Left ventricle myocardium inferior (tissue), 1 donor: ENCODE measurements around the gene TRPM2. TPM values are rescaled to one million over a fixed set of nuclear protein-coding genes. Genes with fewer than 3 reads are reported as not detected.

Experiments used
- DNase-seq: peaks from one replicate; pipeline ENCODE4 v3.0.0-alpha.2; 2020
- H3K27ac ChIP-seq: fragments of 200-600 bp; replicated peaks from 2 replicates; pipeline ENCODE4 v1.8.0; 2021
- H3K27me3 ChIP-seq: fragments of 200-600 bp; 2 replicates; pipeline ENCODE4 v1.8.0; 2021; ENCODE audit warnings: low read depth
- H3K36me3 ChIP-seq: fragments of 200-600 bp; 2 replicates; pipeline ENCODE4 v1.8.0; 2021
- H3K4me1 ChIP-seq: fragments of 200-600 bp; 2 replicates; pipeline ENCODE4 v1.8.0; 2021
- H3K4me3 ChIP-seq: fragments of 200-600 bp; 2 replicates; pipeline ENCODE4 v1.8.0; 2021; ENCODE audit warnings: mild to moderate bottlenecking, moderate library complexity
- H3K9me3 ChIP-seq: fragments of 200-600 bp; replicated peaks from 2 replicates; pipeline ENCODE4 v1.8.0; 2021
- CTCF ChIP-seq: fragments of 200-600 bp; IDR thresholded peaks from 2 replicates; pipeline ENCODE4 v1.8.0; 2021; ENCODE audit warnings: antibody characterized with exemption, mild to moderate bottlenecking, borderline replicate concordance
- intact Hi-C: fragments of 100-400 bp; cut with micrococcal nuclease; formaldehyde crosslinking; loops from one replicate; pipeline ENCODE4 v1.11.0; 2022
- total RNA-seq: library from RNA; stranded (reverse); fragmentation: NEBNext Ultra II Directional; extraction: Animal tissue kit (Norgen Biotek cat#: 25700); gene quantifications from one replicate; pipeline ENCODE4 v1.2.1, GENCODE V29; 2021
- donor health status: DM: no; HTN: yes; CAD: no; lungs with severe emphysema.

Gene TRPM2
- total RNA-seq, 1 donor from 2014 or later: 1.8 TPM

GRCh38 chr21:44423941-44424607, 70.7 kb downstream of the TRPM2 start:
- no peak for TF ChIP-seq CTCF
- Histone ChIP-seq H3K4me1 (no peaks in the 10 kb centered on the region), H3K9me3 (peaks cover 5% of the 10 kb centered on the region), H3K4me3 (no peak overlapping the region), H3K27ac (no peak overlapping the region), H3K27me3 (peaks cover 25% of the 10 kb centered on the region), H3K36me3 (no peaks in the 10 kb centered on the region)
- peak; percentile 1 for DNase-seq
- intact Hi-C loops: no loop called here

- Histone ChIP-seq H3K4me1 (no peaks in the 10 kb centered on the region), H3K27me3 (peaks cover 25% of the 10 kb centered on the region), H3K4me3 (peak overlapping the region; percentile 47), H3K27ac (no peak overlapping the region), H3K9me3 (peaks cover 12% of the 10 kb centered on the region), H3K36me3 (no peaks in the 10 kb centered on the region)
- TF ChIP-seq CTCF: no peak
- DNase-seq: peak; percentile 8
- intact Hi-C loops: no loop called here
These were observed 71.3 kb downstream of the TRPM2 start for GRCh38 chr21:44424608-44425306.

- TF ChIP-seq CTCF: no peak
- intact Hi-C loops: no loop called here
- H3K4me3 ChIP-seq: peak overlapping the region; percentile 47
- H3K9me3 ChIP-seq: peaks cover 17% of the 10 kb centered on the region
- no peaks in the 10 kb centered on the region for H3K4me1 ChIP-seq
- DNase-seq: peak; percentile 10
- no peak overlapping the region for H3K27ac ChIP-seq
- no peaks in the 10 kb centered on the region for H3K36me3 ChIP-seq
- peaks cover 25% of the 10 kb centered on the region for H3K27me3 ChIP-seq
These were observed 72.0 kb downstream of the TRPM2 start for GRCh38 chr21:44425307-44425894.

GRCh38 chr21:44425895-44426662, 72.7 kb downstream of the TRPM2 start:
- peak; percentile 7 for DNase-seq
- intact Hi-C loops: no loop called here
- peak overlapping the region; percentile 47 for H3K4me3 ChIP-seq
- H3K9me3 ChIP-seq: peaks cover 23% of the 10 kb centered on the region
- no peaks in the 10 kb centered on the region for H3K36me3 ChIP-seq
- H3K27me3 ChIP-seq: peaks cover 25% of the 10 kb centered on the region
- H3K27ac ChIP-seq: no peak overlapping the region
- no peak for TF ChIP-seq CTCF
- no peaks in the 10 kb centered on the region for H3K4me1 ChIP-seq

- DNase-seq: peak; percentile 3
- no peak for TF ChIP-seq CTCF
- H3K36me3 ChIP-seq: no peaks in the 10 kb centered on the region
- intact Hi-C loops: no loop called here
- H3K9me3 ChIP-seq: peaks cover 29% of the 10 kb centered on the region
- H3K27me3 ChIP-seq: peaks cover 25% of the 10 kb centered on the region
- H3K27ac ChIP-seq: no peak overlapping the region
- no peaks in the 10 kb centered on the region for H3K4me1 ChIP-seq
- no peak overlapping the region for H3K4me3 ChIP-seq
These were observed 73.3 kb downstream of the TRPM2 start for GRCh38 chr21:44426663-44427191.
